ENCODE results near the gene IGHMBP2. TPM values are rescaled to one million over a fixed set of nuclear protein-coding genes. Genes with fewer than 3 reads are reported as not detected.

IGHMBP2 gene
- total RNA-seq, 1 experiment from 2014 or later, result 27.8 TPM

GRCh38 chr11:68946416-68947090, 42.9 kb downstream of the IGHMBP2 start:
- Histone ChIP-seq H3K9me3 (ENCODE audit: control insufficient read depth, insufficient read depth, low read depth, low read length) (no peaks in the 10 kb centered on the region), H3K27ac (ENCODE audit: low read length) (no peak overlapping the region), H3K36me3 (ENCODE audit: control insufficient read depth, insufficient read depth, low read length) (no peaks in the 10 kb centered on the region), H3K4me3 (ENCODE audit: low read depth in 2 of 2, low read length in 2 of 2) (no peak overlapping the region), H3K27me3 (ENCODE audit: control insufficient read depth, insufficient read depth, low read length) (no peaks in the 10 kb centered on the region), H3K4me1 (ENCODE audit: control insufficient read depth, insufficient read depth, low read length) (no peaks in the 10 kb centered on the region)
- DNase-seq (ENCODE audit: low read depth, low spot score) (no peak), ATAC-seq (no peak; the same call in 1 of the 2 replicates)
- ChIA-PET CTCF (interaction anchor here (0.6 to 0.7 kb wide), 3 partner anchors 61 to 855 kb away, joined by 3 to 8 read pairs (median 4); no protein-coding TSS in a partner anchor), POLR2A (no interaction called here)
- BruUV-seq (replicated peaks), result no TSS peak
- intact Hi-C loops (cut with micrococcal nuclease; ENCODE audit: unreplicated experiment) (no loop called here), in situ Hi-C loops (cut with HindIII; ENCODE audit: low pct_unique_long_range_greater_than_20kb, low sequenced_read_pairs) (no loop called here)
- TF ChIP-seq POLR2AphosphoS5 (IDR thresholded peaks at IDR 0.05; ENCODE audit: low read depth, low read length), result no peak
- no peak for TF ChIP-seq TCF7L2 (IDR thresholded peaks at IDR 0.05; ENCODE audit: low read depth, low read length)
- TF ChIP-seq SIN3A (IDR thresholded peaks at IDR 0.05; ENCODE audit: borderline replicate concordance, insufficient read depth, low read depth, low read length), result no peak
- no peak for TF ChIP-seq REST (IDR thresholded peaks at IDR 0.05; ENCODE audit: insufficient read depth in 1 of 2, low read depth in 2 of 2, low read length in 1 of 2)
- TF ChIP-seq, protein P1, sequence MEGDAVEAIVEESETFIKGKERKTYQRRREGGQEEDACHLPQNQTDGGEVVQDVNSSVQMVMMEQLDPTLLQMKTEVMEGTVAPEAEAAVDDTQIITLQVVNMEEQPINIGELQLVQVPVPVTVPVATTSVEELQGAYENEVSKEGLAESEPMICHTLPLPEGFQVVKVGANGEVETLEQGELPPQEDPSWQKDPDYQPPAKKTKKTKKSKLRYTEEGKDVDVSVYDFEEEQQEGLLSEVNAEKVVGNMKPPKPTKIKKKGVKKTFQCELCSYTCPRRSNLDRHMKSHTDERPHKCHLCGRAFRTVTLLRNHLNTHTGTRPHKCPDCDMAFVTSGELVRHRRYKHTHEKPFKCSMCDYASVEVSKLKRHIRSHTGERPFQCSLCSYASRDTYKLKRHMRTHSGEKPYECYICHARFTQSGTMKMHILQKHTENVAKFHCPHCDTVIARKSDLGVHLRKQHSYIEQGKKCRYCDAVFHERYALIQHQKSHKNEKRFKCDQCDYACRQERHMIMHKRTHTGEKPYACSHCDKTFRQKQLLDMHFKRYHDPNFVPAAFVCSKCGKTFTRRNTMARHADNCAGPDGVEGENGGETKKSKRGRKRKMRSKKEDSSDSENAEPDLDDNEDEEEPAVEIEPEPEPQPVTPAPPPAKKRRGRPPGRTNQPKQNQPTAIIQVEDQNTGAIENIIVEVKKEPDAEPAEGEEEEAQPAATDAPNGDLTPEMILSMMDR (IDR thresholded peaks at IDR 0.05), result no peak

GRCh38 chr11:68947151-68947550, 43.5 kb downstream of the IGHMBP2 start:
- no TSS peak for BruUV-seq (replicated peaks)
- in situ Hi-C loops (cut with HindIII; ENCODE audit: low pct_unique_long_range_greater_than_20kb, low sequenced_read_pairs), result no loop called here

More at GRCh38 chr11:68947151-68947550, 43.5 kb downstream of the IGHMBP2 start:
- Histone ChIP-seq H3K4me1 (ENCODE audit: control insufficient read depth, insufficient read depth, low read length) (no peaks in the 10 kb centered on the region), H3K4me3 (ENCODE audit: low read depth in 2 of 2, low read length in 2 of 2) (no peak overlapping the region), H3K27ac (ENCODE audit: low read length) (no peak overlapping the region), H3K27me3 (ENCODE audit: control insufficient read depth, insufficient read depth, low read length) (no peaks in the 10 kb centered on the region), H3K9me3 (ENCODE audit: control insufficient read depth, insufficient read depth, low read depth, low read length) (no peaks in the 10 kb centered on the region), H3K36me3 (ENCODE audit: control insufficient read depth, insufficient read depth, low read length) (no peaks in the 10 kb centered on the region)
- TF ChIP-seq, protein P1 (IDR thresholded peaks at IDR 0.05), result no peak
- TF ChIP-seq SIN3A (IDR thresholded peaks at IDR 0.05; ENCODE audit: borderline replicate concordance, insufficient read depth, low read depth, low read length) (no peak), REST (IDR thresholded peaks at IDR 0.05; ENCODE audit: insufficient read depth in 1 of 2, low read depth in 2 of 2, low read length in 1 of 2) (no peak), TCF7L2 (IDR thresholded peaks at IDR 0.05; ENCODE audit: low read depth, low read length) (no peak), POLR2AphosphoS5 (IDR thresholded peaks at IDR 0.05; ENCODE audit: low read depth, low read length) (no peak)
- ChIA-PET CTCF (no interaction called here), POLR2A (no interaction called here)
- DNase-seq (ENCODE audit: low read depth, low spot score) (no peak), ATAC-seq (no peak)
- intact Hi-C loops (cut with micrococcal nuclease; ENCODE audit: unreplicated experiment), result no loop called here

All from Panc1 (cell line).